ENCODE results near the gene MRPL3.

MRPL3 gene

GRCh38 chr3:131502530-131503319 is at the start of gene MRPL3:
Gene MRPL3, minus strand, starts transcription at chr3:131502971. Its CDS starts 150 bp downstream, at chr3:131502821.
- peak; percentile 42 for DNase-seq (ENCODE audit: low read depth)

GRCh38 chr3:131551761-131552160 is 49.0 kb upstream of the MRPL3 start:
- DNase-seq (ENCODE audit: low read depth) = no peak

- no peak for DNase-seq (ENCODE audit: low read depth)
Observed at GRCh38 chr3:131550562-131551465, 48.0 kb upstream of the MRPL3 start.

GRCh38 chr3:131549340-131549739 is 46.6 kb upstream of the MRPL3 start:
- DNase-seq (ENCODE audit: low read depth) = no peak

- no peak for DNase-seq (ENCODE audit: low read depth)
Observed at GRCh38 chr3:131547585-131547984, 44.8 kb upstream of the MRPL3 start.

- DNase-seq (ENCODE audit: low read depth) = no peak
Observed at GRCh38 chr3:131546441-131546840, 43.7 kb upstream of the MRPL3 start.

GRCh38 chr3:131544557-131544956 is 41.8 kb upstream of the MRPL3 start:
- DNase-seq (ENCODE audit: low read depth) = no peak

- peak; percentile 71 for DNase-seq (ENCODE audit: low read depth)
Observed at GRCh38 chr3:131543714-131544113, 40.9 kb upstream of the MRPL3 start.

GRCh38 chr3:131541288-131541687 is 38.5 kb upstream of the MRPL3 start:
- no peak for DNase-seq (ENCODE audit: low read depth)

GRCh38 chr3:131540821-131541220 is 38.0 kb upstream of the MRPL3 start:
- no peak for DNase-seq (ENCODE audit: low read depth)

GRCh38 chr3:131540143-131540542 is 37.4 kb upstream of the MRPL3 start:
- peak; percentile 41 for DNase-seq (ENCODE audit: low read depth)

- DNase-seq (ENCODE audit: low read depth) = no peak
Observed at GRCh38 chr3:131538968-131539367, 36.2 kb upstream of the MRPL3 start.

- no peak for DNase-seq (ENCODE audit: low read depth)
Observed at GRCh38 chr3:131537531-131537930, 34.8 kb upstream of the MRPL3 start.

- DNase-seq (ENCODE audit: low read depth) = peak; percentile 31
Observed at GRCh38 chr3:131535596-131535995, 32.8 kb upstream of the MRPL3 start.

GRCh38 chr3:131535131-131535530 is 32.4 kb upstream of the MRPL3 start:
- peak; percentile 61 for DNase-seq (ENCODE audit: low read depth)

- no peak for DNase-seq (ENCODE audit: low read depth)
Observed at GRCh38 chr3:131532645-131533044, 29.9 kb upstream of the MRPL3 start.

- no peak for DNase-seq (ENCODE audit: low read depth)
Observed at GRCh38 chr3:131530843-131531242, 28.1 kb upstream of the MRPL3 start.

GRCh38 chr3:131530388-131530787 is 27.6 kb upstream of the MRPL3 start:
- no peak for DNase-seq (ENCODE audit: low read depth)

- no peak for DNase-seq (ENCODE audit: low read depth)
Observed at GRCh38 chr3:131526801-131527347, 24.1 kb upstream of the MRPL3 start.

- DNase-seq (ENCODE audit: low read depth) = no peak
Observed at GRCh38 chr3:131518680-131519079, 15.9 kb upstream of the MRPL3 start.

GRCh38 chr3:131505421-131505820 is 2.6 kb upstream of the MRPL3 start:
- no peak for DNase-seq (ENCODE audit: low read depth)

GRCh38 chr3:131503320-131503635 is 507 bp upstream of the MRPL3 start:
- peak; percentile 22 for DNase-seq (ENCODE audit: low read depth)

- no peak for DNase-seq (ENCODE audit: low read depth)
Observed at GRCh38 chr3:131501949-131502348, 822 bp downstream of the MRPL3 start.
